Measurements from ENCODE around the gene KRT12. TPM values are rescaled to one million over a fixed set of nuclear protein-coding genes. Genes with fewer than 3 reads are reported as not detected.
A peak's percentile ranks its signal among the peaks of the same experiment; 100 is the strongest.

Gene KRT12
- total RNA-seq, 1 donor from 2014 or later, result not detected

GRCh38 chr17:40905370-40905769 lies 38.3 kb upstream of the KRT12 start:
- ATAC-seq (ENCODE audit: low read depth), result no peak
- intact Hi-C loops (cut with micrococcal nuclease), result loop anchor here (5.0 to 10.0 kb wide), 2 partner anchors 103 to 281 kb away; no protein-coding TSS in a partner anchor
- H3K9me3 Mint-ChIP-seq, result no peaks in the 10 kb centered on the region
- H3K4me1 Mint-ChIP-seq, result peaks cover 4% of the 10 kb centered on the region
- no peak overlapping the region for H3K27ac Mint-ChIP-seq
- peaks cover 24% of the 10 kb centered on the region for H3K27me3 Mint-ChIP-seq
- H3K36me3 Mint-ChIP-seq (ENCODE audit: low read depth), result no peaks in the 10 kb centered on the region
- ChIA-PET CTCF (interaction anchor here (1.5 kb wide), 1 partner anchor 644 kb away, joined by 6 read pairs; no protein-coding TSS in a partner anchor), POLR2A (no interaction called here)
- no peak for TF ChIP-seq CTCF (IDR thresholded peaks at IDR 0.05)
- H3K4me3 Mint-ChIP-seq, result no peak overlapping the region
- DNase-seq, result no peak

- Mint-ChIP-seq H3K27me3 (peaks cover 21% of the 10 kb centered on the region), H3K9me3 (no peaks in the 10 kb centered on the region)
- ATAC-seq (ENCODE audit: low read depth), result peak; percentile 74
These were observed 36.3 kb upstream of the KRT12 start for GRCh38 chr17:40903129-40903847.

GRCh38 chr17:40902498-40902897 lies 35.5 kb upstream of the KRT12 start:
- ATAC-seq (ENCODE audit: low read depth) (no peak), DNase-seq (no peak)
- ChIA-PET POLR2A (no interaction called here), CTCF (interaction anchor here (1.2 kb wide), 1 partner anchor 760 kb away, joined by 3 read pairs; no protein-coding TSS in a partner anchor)
- no peak for TF ChIP-seq CTCF (IDR thresholded peaks at IDR 0.05)
- H3K36me3 Mint-ChIP-seq (ENCODE audit: low read depth), result no peaks in the 10 kb centered on the region
- H3K4me1 Mint-ChIP-seq, result peaks cover 4% of the 10 kb centered on the region
- no peak overlapping the region for H3K4me3 Mint-ChIP-seq
- no peaks in the 10 kb centered on the region for H3K9me3 Mint-ChIP-seq
- intact Hi-C loops (cut with micrococcal nuclease), result loop anchor here (10.0 kb wide), 1 partner anchor 278 kb away; no protein-coding TSS in a partner anchor
- peaks cover 18% of the 10 kb centered on the region for H3K27me3 Mint-ChIP-seq
- no peak overlapping the region for H3K27ac Mint-ChIP-seq

More at GRCh38 chr17:40903129-40903847, 36.3 kb upstream of the KRT12 start:
- Mint-ChIP-seq H3K4me3 (no peak overlapping the region), H3K4me1 (peaks cover 4% of the 10 kb centered on the region), H3K36me3 (ENCODE audit: low read depth) (no peaks in the 10 kb centered on the region), H3K27ac (no peak overlapping the region)
- TF ChIP-seq CTCF (IDR thresholded peaks at IDR 0.05), result no peak
- ChIA-PET POLR2A (interaction anchor here (0.6 kb wide), 1 partner anchor 14 kb away, joined by 4 read pairs; no protein-coding TSS in a partner anchor), CTCF (interaction anchor here (1.2 kb wide), 1 partner anchor 646 kb away, joined by 3 read pairs; no protein-coding TSS in a partner anchor)
- intact Hi-C loops (cut with micrococcal nuclease), result loop anchor here (10.0 kb wide), 1 partner anchor 278 kb away; no protein-coding TSS in a partner anchor
- no peak for DNase-seq

GRCh38 chr17:40901981-40902474 lies 35.0 kb upstream of the KRT12 start:
- Mint-ChIP-seq H3K36me3 (ENCODE audit: low read depth) (no peaks in the 10 kb centered on the region), H3K27ac (no peak overlapping the region), H3K27me3 (peaks cover 18% of the 10 kb centered on the region), H3K9me3 (no peaks in the 10 kb centered on the region), H3K4me3 (no peak overlapping the region), H3K4me1 (peaks cover 4% of the 10 kb centered on the region)
- intact Hi-C loops (cut with micrococcal nuclease), result loop anchor here (10.0 kb wide), 1 partner anchor 277 kb away; no protein-coding TSS in a partner anchor
- CTCF ChIA-PET, result interaction anchor here (1.2 kb wide), 1 partner anchor 761 kb away, joined by 3 read pairs; no protein-coding TSS in a partner anchor
- POLR2A ChIA-PET, result no interaction called here
- no peak for ATAC-seq (ENCODE audit: low read depth)
- TF ChIP-seq CTCF (IDR thresholded peaks at IDR 0.05), result no peak
- DNase-seq, result no peak

- DNase-seq (no peak), ATAC-seq (ENCODE audit: low read depth) (no peak)
- Mint-ChIP-seq H3K4me3 (no peak overlapping the region), H3K27ac (no peak overlapping the region), H3K27me3 (peaks cover 16% of the 10 kb centered on the region), H3K9me3 (no peaks in the 10 kb centered on the region), H3K4me1 (peaks cover 4% of the 10 kb centered on the region), H3K36me3 (ENCODE audit: low read depth) (no peaks in the 10 kb centered on the region)
- intact Hi-C loops (cut with micrococcal nuclease), result loop anchor here (10.0 kb wide), 1 partner anchor 276 kb away; no protein-coding TSS in a partner anchor
- ChIA-PET CTCF (interaction anchor here (1.2 kb wide), 1 partner anchor 648 kb away, joined by 3 read pairs; no protein-coding TSS in a partner anchor), POLR2A (no interaction called here)
- TF ChIP-seq CTCF (IDR thresholded peaks at IDR 0.05), result no peak
These were observed 33.9 kb upstream of the KRT12 start for GRCh38 chr17:40900809-40901356.

Data from activated B cell treated with CpG ODN at 0.5 μM for 24 hours (primary cell).